HG03432 (cell line): ENCODE measurements around the gene MDM4.
"Not testable (repeated sequence)": the region's sequence is repeated elsewhere in the genome, so short reads cannot be mapped to it uniquely, and the experiment has no call there.

Experiments used
- ATAC-seq: cut with Tn5 transposase; IDR thresholded peaks from one replicate; pipeline ENCODE4 v1.9.1; 2021; ENCODE audit warnings: mild to moderate bottlenecking, moderate library complexity; ENCODE audit not compliant: unreplicated experiment

MDM4 gene

DNA sequence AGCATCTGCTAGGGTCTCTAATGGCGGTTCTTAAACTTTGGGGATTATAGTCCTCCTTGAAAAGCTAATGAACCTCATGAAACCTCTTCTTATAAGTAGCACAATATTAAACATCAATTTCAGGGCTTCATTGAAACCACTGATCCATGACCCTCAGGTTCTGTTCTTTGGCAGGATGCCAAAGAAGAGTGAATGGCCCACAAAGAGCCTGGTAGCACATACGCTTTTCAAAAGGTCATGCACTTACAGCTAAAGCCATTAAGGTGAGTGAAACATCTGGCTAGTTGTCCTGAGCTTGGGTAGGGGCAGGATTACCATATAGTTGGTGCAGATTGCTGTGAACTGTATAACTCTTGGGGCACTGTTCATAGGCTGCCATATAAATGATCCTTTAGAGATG lies 42.3 kb downstream of the MDM4 start:
- no peak for ATAC-seq

DNA sequence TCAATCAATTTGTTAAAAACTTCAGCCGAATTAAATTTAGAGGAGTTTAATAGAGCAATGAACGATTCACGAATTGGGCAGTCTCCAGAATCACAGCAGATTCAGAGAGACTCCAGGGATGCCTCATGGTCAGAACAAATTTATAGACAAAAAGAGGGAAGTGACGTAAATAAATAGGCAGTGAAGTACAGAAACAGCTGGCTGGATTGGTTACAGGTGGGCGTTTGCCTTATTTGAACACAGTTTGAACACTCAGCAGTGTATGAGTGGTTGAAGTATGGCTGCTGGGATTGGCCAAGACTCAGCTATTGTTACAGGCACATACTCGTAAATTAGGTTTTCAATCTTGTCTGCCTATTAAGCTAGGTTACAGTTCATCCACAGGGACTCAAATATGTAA lies 43.8 kb downstream of the MDM4 start:
- ATAC-seq = not testable (repeated sequence)

DNA sequence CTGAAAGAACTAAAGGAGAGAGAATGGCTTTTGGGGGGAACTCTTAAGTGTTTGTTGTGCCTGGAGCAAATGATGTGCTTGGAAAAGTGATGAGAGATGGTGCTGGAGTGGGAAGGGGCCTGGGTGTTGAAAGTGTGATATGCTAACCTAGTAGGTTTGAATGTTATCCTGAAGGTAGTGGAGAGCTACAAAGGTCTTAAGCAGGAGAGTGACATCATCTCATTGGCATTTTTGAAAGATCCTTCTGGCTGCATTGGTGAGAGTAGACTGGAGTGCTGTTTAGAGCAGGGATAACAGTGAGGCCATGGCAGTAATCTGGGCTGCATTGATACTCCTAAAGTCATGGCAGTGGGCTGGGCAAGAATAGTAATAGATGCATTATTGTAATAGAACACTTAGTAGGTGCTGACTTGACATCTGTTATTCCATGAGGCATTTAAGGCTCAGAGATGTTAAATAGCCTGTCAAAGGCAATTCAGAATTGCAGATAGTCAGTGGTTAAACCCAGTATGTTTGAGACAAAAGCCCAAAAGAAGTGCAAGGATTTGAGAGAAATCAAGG lies 44.5 kb downstream of the MDM4 start:
- ATAC-seq = no peak

DNA sequence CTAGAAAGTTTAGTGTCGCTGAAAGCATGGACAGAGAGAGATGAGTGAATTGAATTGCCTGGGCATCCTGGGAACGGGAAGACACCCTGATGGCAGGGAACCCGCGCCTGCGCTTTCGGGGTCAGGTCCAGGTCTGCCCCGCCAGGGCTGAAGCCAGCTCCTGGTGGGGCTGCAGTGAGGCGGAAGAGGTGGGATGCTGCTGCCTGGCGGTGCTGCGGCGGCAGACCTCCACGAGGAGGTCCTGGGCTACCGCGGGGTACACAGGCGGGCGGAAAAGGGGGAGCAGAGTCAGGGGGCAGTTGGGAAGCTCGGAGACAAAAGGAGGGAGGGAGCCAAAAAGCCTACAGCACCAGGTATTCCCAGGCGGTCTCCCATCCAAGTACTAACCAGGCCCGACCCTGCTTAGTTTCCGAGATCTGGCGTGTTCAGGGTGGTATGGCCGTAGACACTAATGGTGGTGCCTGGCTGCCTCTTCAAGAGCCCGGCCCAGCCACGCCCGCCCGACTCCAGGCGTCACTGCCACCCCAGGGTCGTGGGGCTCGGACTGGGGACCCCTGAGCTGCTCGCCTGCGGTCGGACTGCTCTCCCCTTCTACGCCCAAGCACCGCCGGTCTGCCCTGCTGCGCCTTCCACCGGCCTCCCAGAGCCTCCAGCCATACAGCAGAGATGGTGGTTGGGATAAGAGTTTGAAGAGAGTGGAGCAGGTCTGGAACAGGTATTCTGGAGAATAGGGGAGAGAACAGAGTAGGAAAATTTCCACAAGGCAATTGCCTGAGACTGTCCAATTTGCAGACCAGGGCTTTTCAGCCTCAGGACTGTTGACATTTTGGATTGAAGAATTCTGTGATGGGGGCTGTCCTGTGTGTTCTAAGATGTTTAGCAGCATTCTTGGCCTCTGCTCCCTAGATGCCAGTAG lies 46.1 kb downstream of the MDM4 start:
- ATAC-seq = no peak

DNA sequence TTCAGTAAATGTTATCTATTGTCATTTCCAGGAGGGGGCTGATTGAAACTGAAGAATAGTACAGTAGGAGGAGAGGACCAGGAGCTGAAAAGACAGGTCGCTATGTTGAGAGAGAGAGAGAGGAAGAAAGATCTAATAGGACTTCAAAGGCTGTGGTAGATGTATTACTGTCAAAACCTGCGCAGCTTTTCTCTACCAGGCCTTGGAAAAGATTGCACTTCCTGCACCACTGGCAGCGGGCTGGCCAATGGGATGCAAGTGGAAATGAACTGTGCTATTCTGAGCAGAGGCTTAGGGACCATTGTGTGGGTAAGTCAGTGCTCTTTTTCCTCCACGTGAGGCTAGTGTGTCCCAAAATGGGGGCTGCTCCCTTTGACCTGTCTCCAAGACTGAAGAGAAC lies 47.1 kb downstream of the MDM4 start:
- no peak for ATAC-seq

DNA sequence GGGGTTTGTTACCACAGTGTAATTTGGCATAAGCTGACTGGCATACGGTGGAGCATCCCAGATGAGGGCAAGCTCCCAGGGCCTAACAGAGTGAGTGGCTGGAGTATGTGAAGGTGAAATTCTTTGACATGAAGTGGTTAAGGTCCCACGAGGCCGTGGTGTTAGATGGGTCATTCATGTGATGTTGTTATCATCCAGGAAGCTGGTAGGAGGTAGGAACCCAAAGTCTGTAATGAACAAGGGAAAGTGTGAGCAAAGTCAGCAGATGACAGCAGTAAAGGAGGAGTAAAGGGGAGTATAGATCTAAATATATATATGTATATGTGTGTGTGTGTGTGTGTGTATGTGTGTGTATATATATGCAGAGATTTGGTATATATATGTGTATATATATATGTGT lies 47.6 kb downstream of the MDM4 start:
- no peak for ATAC-seq

DNA sequence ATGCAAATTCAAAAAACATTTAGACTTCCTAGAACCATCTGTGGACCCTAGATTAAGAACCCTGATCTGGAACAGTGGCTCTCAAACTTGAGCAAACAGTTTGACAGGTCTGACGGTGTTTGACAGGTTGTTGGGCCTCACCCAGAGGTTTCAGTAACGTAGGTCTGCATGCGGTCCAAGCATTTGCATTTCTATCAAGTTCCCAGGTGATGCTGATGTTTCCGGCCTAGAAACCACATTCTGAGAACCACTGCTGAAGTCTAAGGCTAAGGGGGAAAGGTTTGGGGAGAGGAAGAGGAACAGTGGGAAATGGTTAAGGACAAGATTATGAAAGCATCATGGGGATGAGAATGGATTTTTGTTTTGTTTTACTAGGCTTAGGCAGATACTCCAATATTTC lies 48.6 kb downstream of the MDM4 start:
- ATAC-seq = peak; percentile 81

DNA sequence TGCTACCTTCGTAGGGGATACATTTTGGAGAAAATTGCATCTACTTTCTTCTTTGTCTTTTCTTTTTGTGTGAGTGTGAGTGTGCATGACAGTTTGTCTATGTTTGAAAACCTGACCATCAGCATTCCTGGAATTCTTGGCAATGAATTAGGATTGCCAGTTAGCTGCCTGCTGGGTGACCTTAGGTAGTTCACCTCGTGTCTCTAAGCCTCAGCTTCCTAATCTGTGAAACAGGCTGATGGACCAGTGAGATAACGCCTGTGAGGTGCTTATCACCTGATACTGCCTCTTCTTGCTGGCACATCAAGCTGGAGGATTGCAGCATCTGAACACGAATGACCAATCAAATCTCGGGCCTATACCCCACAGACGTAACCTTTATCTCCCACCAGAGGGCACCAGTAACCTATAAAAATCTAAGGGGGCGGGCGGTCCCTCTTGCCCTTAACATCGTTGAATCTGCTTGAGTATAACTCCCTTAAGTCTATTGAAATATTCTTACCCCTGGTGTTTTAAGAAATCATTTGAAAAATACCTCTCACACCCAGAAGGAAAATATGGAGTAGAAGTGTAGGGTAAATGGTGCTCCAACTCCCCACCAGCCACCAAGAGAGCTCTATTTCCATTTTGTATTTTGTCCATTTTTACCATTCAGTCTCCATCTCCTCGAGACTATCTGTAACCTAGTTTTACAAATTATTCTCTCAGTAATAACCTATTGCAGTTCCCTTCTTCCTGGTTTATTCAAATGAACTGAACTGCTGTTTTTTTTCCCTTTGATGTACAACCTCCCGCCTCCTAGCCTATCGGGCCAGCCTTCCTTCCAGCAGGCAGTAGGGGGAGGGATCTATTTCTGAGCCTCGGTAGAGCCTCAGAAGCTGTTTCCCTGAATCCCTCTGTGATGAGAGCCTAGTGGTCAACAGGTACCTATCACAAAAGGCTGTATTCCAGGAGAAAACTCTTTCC lies 49.7 kb downstream of the MDM4 start:
- no peak for ATAC-seq

DNA sequence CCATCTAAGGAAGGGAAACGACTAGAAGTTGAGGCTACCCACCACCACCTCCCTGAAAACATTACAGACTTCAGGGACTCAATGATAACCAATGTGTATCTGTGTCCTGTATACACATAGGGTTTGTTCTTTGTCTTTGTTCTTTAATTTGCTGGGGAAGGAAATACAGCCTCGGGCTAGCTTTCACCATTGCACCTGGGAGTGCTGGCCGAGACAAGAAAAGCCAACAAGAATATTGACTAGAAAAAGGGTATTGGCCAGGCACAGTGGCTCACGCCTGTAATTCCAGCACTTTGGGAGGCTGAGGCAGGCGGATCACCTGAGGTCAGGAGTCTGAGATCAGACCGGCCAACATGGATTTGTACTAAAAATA lies 50.4 kb downstream of the MDM4 start:
- ATAC-seq = no peak

DNA sequence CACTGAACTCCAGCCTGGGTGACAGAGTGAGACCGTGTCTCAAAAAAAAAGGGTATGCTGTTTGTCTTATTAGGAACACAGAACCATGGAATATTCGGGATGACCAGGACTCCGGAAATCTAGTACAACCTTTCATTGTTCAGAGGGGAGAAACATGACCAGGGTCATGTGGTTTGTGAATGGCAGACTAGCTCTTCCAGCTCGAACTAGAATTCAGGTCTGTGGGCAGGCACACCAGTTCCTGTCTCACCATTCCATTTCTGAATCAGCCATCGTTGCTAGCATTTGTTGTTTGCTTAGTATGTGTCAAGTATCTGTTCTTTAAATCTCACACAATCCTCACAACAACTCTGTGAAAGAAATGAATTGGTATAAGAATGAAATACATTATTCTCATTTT lies 50.9 kb downstream of the MDM4 start:
- no peak for ATAC-seq

DNA sequence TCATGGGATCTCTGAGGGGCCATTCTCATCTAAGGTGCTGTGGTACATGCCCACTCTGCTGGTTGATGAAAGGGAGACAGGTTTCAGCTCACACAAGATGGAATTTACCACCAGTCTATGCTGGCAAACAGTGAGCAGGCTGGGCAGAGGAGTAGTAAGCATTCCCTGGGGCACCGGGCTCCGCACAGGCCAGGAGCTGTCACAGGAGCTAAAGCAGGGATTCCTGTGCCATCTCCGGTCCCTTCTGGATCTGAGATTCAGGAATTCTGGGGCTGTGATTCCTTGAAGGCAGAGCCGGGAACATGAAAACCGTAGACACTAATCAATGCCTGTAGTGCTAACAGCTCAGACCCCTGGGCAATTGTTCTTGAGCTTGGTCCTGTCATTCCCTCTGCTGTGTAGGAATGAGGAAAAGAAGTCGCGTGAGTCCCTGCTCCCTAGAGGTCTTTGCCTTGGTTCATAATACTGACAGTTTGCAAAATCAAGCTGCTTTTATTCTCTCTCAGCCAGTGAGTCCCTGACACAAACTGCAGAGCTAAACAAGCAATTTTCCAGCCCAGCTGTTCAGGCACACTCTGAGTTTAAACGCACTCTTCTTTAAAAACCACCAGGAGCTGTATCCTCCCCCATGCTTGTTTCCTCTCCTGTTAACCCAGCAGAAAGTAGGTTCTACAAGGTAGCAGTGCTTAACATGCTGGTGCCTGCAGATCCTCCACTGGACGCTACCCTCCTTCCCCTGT lies 52.5 kb downstream of the MDM4 start:
- ATAC-seq = no peak

DNA sequence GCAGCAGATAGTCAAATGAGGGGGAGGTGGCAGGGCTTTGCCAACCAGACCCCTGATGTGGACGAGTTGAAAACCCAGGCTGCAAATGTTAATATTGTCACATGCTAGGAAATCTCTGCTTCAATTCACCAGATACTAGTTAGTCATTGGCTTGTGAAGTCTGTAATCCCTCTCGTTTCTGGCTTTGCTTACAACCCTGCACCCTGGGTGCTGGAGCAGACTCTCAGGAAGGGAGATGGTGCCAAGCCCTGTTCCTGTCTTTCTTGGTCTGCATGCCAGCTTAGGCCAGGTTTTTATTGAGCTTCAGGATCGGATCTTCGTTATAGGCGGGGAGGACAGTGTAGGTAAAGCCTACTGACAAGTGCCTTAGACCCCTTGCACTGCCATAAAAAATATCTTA lies 53.3 kb downstream of the MDM4 start:
- ATAC-seq = no peak

DNA sequence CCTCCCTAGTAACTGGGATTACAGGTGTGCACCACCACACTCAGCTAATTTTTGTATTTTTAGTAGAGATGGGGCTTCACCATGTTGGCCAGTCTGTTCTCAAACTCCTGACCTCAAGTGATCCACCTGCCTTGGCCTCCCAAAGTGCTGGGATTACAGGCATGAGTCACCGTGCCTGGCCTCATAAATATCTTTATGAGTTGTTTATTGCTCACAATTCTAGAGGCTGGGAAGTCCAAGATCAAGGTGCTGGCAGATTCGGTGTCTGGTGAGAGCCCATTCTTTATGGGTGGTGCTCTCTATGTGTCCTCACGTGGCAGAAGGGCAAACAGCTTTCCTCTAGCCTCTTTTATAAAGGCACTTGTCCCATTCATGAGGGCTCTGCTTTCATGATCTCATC lies 53.8 kb downstream of the MDM4 start:
- not testable (repeated sequence) for ATAC-seq

DNA sequence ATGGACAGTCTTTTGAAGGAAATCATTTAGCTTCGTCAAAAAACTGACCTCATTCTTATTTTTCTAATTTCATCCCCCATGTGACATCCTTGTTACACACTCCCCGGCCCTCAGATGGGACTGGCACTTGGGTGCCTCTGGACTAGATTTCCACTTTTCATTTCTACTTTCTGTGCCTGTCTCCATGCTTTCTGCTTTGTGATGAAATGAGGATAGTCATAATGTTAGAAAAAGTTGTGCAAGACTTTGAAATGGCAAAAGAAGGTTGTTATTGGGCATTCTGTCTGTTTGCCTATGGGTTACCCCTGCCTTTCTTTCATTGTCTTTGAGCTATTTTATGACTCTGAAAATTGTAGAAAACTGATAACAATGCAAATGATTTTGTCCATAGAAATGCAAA lies 54.9 kb downstream of the MDM4 start:
- no peak for ATAC-seq

DNA sequence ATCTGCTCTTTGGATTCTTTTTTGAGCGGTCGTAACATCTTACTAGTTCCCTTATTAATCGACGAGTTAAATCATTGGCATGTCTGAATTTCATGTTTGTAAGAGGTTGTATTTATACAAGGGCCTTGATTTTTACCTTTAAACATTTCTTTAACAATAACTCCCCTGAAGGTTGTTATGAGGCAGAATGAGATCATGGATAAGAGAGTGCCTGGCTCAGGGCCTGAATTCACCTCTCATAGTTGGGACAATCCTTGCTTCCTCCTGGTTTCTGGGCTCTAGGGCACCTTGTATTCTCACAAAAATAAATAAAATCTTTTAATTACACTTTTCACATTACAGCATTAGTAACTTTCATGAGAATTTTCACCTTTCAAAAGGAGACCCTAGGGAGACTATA lies 55.4 kb downstream of the MDM4 start:
- no peak for ATAC-seq

DNA sequence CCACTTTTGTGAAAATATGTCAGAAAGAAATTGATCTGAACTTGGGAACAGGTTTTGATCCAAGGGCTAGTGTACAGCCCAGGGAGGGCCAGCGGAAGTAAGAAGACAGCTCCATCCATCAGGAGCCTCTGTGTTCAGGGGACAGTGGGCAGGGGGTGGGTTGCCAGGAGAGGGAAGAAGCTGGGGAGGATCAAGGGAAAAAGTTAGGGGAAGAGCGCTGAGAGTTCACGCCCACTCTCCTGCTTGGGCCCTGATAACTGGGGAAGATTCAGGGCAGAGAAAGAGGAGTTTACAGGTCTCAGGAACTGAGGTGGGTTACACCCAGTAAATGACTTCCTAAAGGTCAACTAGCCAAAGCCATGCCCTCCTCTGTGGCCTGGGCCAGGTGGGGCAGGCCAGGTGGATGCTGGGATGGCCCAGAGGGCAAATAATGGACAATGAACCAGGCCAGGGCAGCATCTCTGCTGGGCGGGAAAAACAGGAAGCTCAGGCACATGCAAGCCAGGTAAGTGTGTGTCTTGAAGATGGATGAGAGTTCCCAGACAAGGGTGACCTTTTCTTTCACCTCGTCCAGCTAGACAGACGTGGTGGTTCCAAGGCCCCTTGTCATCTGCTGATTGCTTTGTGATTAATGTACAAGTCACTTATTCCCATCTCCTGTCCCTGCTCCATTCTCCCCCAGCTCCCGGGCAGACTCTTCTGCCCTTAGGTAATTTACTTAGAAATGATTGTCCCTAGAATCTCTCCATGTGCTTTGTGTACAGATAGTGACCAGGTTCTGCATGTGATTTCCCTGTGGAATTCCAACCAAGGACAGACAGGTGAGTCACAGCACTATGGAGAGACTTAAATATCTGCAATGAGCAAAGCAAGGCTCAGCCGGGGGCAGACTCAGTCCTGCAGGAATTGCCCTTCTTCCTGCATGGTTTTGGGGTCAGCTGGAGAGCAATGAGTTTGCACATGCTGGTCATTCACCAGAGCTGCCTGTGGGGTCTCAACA lies 57.0 kb downstream of the MDM4 start:
- no peak for ATAC-seq

DNA sequence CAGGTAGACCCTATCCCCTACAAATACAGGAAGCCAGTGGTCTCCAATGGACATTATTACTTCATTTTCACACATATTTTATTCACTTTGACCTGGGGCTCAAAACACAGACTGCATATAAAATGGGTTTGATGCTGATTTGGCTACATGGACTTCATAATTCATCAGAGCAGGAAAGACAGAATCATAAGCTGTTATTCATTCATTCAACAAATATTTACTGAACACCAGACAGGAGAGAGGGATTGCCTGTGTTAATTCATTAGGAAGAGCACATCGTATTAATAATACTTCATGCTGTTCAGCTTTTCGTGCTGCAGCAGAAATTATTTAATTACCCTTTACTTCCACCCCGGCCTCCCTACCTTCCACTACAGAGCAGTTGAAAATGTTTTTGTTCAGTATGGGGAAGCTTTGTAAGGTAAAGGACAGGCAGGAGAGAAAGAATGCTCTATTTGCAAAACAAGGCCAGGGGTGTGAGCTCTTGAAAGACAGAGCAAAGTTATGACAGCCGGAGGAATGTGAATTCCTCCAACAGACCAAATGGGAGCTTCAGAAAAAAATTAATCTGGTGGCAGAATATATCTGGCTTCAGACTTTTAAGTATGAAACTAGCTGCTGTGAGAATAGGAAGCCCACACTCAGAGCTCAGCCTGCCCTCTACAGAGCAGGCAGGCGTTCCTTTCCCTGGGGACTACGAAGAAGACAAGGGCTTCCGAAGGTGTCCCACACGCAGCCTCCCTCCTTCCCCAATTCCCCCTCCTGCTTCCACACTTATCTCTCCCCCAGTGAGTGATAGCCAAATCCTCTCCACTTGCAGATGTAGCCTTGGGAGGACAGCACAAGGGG lies 58.0 kb downstream of the MDM4 start:
- no peak for ATAC-seq

DNA sequence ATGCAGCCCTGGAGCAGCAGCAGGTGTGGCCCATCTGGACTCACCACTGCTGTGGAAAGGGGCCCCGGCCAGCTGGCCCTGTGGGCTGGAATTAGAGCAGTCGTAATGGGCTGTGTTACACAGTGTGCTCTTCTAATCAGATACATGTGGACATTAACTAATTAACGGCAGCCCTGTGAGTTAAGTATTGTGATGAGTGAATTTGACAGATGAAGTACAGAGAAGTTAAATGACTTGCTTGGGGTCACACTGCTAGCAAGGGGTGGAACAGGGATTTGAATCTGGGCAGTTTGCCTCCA lies 58.6 kb downstream of the MDM4 start:
- ATAC-seq = no peak
